Endodermal cell (in vitro differentiated cells): ENCODE measurements around the gene ADAM15. TPM values are rescaled to one million over a fixed set of nuclear protein-coding genes. Genes with fewer than 3 reads are reported as not detected.

Source experiments
- DNase-seq: peaks from one replicate; pipeline ENCODE4 v3.0.0-alpha.2; 2017
- H3K27ac ChIP-seq: 2 replicates; pipeline ENCODE4 v1.5.1; 2013; ENCODE audit warnings: mild to moderate bottlenecking, low read depth, low read length, moderate library complexity
- H3K27me3 ChIP-seq: 2 replicates; pipeline ENCODE4 v1.6.1; 2013; ENCODE audit warnings: mild to moderate bottlenecking, low read length, moderate library complexity; ENCODE audit not compliant: insufficient read depth, control insufficient read depth, poor library complexity, severe bottlenecking
- H3K36me3 ChIP-seq: 2 replicates; pipeline ENCODE4 v1.7.0; 2013; ENCODE audit warnings: mild to moderate bottlenecking, low read length, moderate library complexity; ENCODE audit not compliant: control insufficient read depth, insufficient read depth
- H3K4me1 ChIP-seq: one replicate; pipeline ENCODE4 v1.7.0; 2013; ENCODE audit warnings: low read length; ENCODE audit not compliant: control insufficient read depth, insufficient read depth
- H3K4me3 ChIP-seq: 2 replicates; pipeline ENCODE4 v1.5.1; 2013; ENCODE audit warnings: mild to moderate bottlenecking, low read length, moderate library complexity
- H3K9ac ChIP-seq: 2 replicates; pipeline ENCODE4 v1.6.1; 2013; ENCODE audit warnings: mild to moderate bottlenecking, low read length, moderate library complexity; ENCODE audit not compliant: poor library complexity, severe bottlenecking; ENCODE audit errors: extremely low read depth
- H3K9me3 ChIP-seq: 2 replicates; pipeline ENCODE4 v1.6.1; 2013; ENCODE audit warnings: mild to moderate bottlenecking, low read length, moderate library complexity; ENCODE audit not compliant: control insufficient read depth
- H3K27ac Mint-ChIP-seq: 2 replicates; pipeline ENCODE4 v1.8.0; 2020; ENCODE audit warnings: mixed read lengths
- H3K27me3 Mint-ChIP-seq: 2 replicates; pipeline ENCODE4 v1.8.0; 2021; ENCODE audit warnings: mild to moderate bottlenecking, mixed read lengths; ENCODE audit not compliant: insufficient read depth
- H3K36me3 Mint-ChIP-seq: 2 replicates; pipeline ENCODE4 v1.8.0; 2020; ENCODE audit warnings: low read depth, mixed read lengths
- H3K4me1 Mint-ChIP-seq: 2 replicates; pipeline ENCODE4 v1.8.0; 2020; ENCODE audit warnings: mixed read lengths
- H3K4me3 Mint-ChIP-seq: 2 replicates; pipeline ENCODE4 v1.8.0; 2020; ENCODE audit warnings: mild to moderate bottlenecking, moderate library complexity, mixed read lengths
- H3K9me3 Mint-ChIP-seq: 2 replicates; pipeline ENCODE4 v1.8.0; 2020; ENCODE audit warnings: mild to moderate bottlenecking, mixed read lengths
- WGBS, 2 experiments: methylation state at CpG; one replicate each; pipeline versions ENCODE4 v1.1.5 to v1.1.7; 2013; ENCODE audit warnings: missing lambda C conversion rate in 2 of 2, mixed read lengths in 1 of 2; ENCODE audit not compliant: insufficient coverage in 1 of 2, insufficient read length in 1 of 2; 5-methylcytosine and 5-hydroxymethylcytosine counted together
- total RNA-seq, 2 donors: library from RNA; stranded (reverse); fragmentation: NEBNext Ultra II Directional in 1 of 2; extraction: Animal tissue kit (Norgen Biotek cat#: 25700) in 1 of 2; gene quantifications; 2 replicates in 1 of 2; 3 replicates in 1 of 2; pipeline ENCODE4 v1.2.1, GENCODE V29; 2021
- TF ChIP-seq, protein P1 (sequence below): fragments of 200-600 bp; sonication (generic); conservative IDR thresholded peaks from 2 replicates; pipeline ENCODE4 v1.5.0; 2021; ENCODE audit warnings: antibody characterized with exemption, mild to moderate bottlenecking

The ADAM15 gene
- total RNA-seq, 2 donors from 2014 or later, result 13.4 to 16.5 TPM

DNA sequence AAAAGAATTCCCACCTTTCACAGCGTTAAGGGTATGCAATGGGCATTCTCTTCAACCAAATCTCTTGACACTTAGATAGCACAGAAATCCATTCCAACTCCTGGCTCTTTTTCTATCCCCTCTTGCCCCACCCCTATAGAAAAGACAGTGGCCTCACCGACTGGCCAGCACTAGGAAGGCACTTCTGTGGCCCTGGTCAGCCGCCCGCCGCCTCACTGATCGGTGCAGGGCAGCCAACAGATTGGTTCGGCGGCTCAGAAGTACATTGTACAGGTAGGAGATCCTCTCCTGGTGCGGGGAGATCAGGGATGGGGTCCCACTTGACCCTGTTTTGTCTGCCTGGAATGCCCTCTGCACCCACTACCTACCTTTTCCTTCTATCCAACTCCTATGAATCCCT is 26.8 kb upstream of the ADAM15 start:
- Mint-ChIP-seq H3K36me3 (no peaks in the 10 kb centered on the region), H3K27me3 (peaks cover 7% of the 10 kb centered on the region), H3K27ac (no peak overlapping the region), H3K4me1 (no peaks in the 10 kb centered on the region), H3K4me3 (no peak overlapping the region), H3K9me3 (no peaks in the 10 kb centered on the region)
- no peak for DNase-seq
- no peaks in the 10 kb centered on the region for H3K36me3 ChIP-seq
- H3K4me1 ChIP-seq, result no peaks in the 10 kb centered on the region
- WGBS, 2 experiments, result 93% methylated on average over 3 to 9 of the region's 9 CpGs
- no peak overlapping the region for H3K4me3 ChIP-seq
- TF ChIP-seq, protein P1, sequence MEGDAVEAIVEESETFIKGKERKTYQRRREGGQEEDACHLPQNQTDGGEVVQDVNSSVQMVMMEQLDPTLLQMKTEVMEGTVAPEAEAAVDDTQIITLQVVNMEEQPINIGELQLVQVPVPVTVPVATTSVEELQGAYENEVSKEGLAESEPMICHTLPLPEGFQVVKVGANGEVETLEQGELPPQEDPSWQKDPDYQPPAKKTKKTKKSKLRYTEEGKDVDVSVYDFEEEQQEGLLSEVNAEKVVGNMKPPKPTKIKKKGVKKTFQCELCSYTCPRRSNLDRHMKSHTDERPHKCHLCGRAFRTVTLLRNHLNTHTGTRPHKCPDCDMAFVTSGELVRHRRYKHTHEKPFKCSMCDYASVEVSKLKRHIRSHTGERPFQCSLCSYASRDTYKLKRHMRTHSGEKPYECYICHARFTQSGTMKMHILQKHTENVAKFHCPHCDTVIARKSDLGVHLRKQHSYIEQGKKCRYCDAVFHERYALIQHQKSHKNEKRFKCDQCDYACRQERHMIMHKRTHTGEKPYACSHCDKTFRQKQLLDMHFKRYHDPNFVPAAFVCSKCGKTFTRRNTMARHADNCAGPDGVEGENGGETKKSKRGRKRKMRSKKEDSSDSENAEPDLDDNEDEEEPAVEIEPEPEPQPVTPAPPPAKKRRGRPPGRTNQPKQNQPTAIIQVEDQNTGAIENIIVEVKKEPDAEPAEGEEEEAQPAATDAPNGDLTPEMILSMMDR, result no peak
- H3K9me3 ChIP-seq, result no peaks in the 10 kb centered on the region
- no peak overlapping the region for H3K9ac ChIP-seq
- no peaks in the 10 kb centered on the region for H3K27me3 ChIP-seq
- no peak overlapping the region for H3K27ac ChIP-seq

DNA sequence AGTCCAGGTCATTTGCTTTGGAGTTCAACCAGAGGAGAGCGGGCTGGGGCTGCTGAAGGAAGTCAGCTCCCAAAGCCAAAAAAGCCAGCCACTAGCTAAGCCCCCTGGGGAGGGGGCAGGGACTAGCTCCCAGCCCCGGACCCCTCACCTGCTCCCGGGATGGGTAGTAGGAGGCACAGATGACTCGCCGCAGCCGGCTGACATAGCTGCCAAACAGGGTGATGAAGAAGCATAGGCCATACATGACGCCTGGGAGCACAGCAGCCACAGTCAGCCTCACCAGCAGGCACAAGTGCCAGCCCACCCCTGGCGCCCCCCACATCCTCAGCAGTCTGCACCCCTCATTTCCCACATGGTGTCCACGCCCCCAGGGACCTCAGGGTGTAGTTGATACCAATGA is 25.0 kb upstream of the ADAM15 start:
- Mint-ChIP-seq H3K9me3 (no peaks in the 10 kb centered on the region), H3K4me1 (no peaks in the 10 kb centered on the region), H3K27me3 (peaks cover 2% of the 10 kb centered on the region), H3K4me3 (no peak overlapping the region), H3K27ac (no peak overlapping the region), H3K36me3 (no peaks in the 10 kb centered on the region)
- no peak for DNase-seq
- no peak overlapping the region for H3K27ac ChIP-seq
- no peak overlapping the region for H3K4me3 ChIP-seq
- 68 to 82% methylated on average over 6 to 9 of the region's 9 CpGs for WGBS, 2 experiments
- H3K9ac ChIP-seq, result no peak overlapping the region
- no peaks in the 10 kb centered on the region for H3K4me1 ChIP-seq
- TF ChIP-seq, protein P1, result no peak
- H3K9me3 ChIP-seq, result no peaks in the 10 kb centered on the region
- H3K36me3 ChIP-seq, result no peaks in the 10 kb centered on the region
- H3K27me3 ChIP-seq, result no peaks in the 10 kb centered on the region

DNA sequence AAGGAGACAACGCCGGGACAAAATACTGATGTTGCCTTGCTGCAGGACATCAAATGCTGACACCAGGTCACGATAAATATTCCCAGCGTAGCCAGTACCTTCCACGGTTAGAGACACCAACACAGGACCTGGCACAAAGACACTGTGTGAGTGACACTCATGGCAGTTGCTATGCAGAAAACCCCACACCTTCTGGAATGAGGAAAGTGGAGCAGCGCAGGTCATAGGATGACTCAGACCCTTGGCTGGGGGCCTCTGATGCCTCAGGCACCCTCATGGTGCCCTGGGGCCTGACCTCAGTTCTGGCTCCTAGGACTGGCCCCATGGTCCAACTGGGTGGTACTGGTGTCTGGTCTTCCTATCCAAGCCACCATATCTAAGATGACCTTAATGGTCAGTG is 24.5 kb upstream of the ADAM15 start:
- Histone ChIP-seq H3K9me3 (no peaks in the 10 kb centered on the region), H3K9ac (no peak overlapping the region), H3K4me3 (no peak overlapping the region), H3K27ac (no peak overlapping the region), H3K27me3 (no peaks in the 10 kb centered on the region), H3K4me1 (no peaks in the 10 kb centered on the region), H3K36me3 (no peaks in the 10 kb centered on the region)
- Mint-ChIP-seq H3K36me3 (no peaks in the 10 kb centered on the region), H3K9me3 (no peaks in the 10 kb centered on the region), H3K4me1 (no peaks in the 10 kb centered on the region), H3K27ac (no peak overlapping the region), H3K4me3 (no peak overlapping the region), H3K27me3 (peaks cover 2% of the 10 kb centered on the region)
- WGBS, 2 experiments, result 90 to 91% methylated on average over 6 of the region's 6 CpGs
- DNase-seq, result no peak
- TF ChIP-seq, protein P1, result no peak
